Subcutaneous abdominal adipose tissue (tissue), 5 donors: ENCODE results near the gene JADE2.

Experiments used
- H3K27ac ChIP-seq: one replicate; pipeline ENCODE4 v1.7.0; 2013; ENCODE audit warnings: low read depth, mild to moderate bottlenecking, inconsistent platforms, low read length, moderate library complexity
- H3K27me3 ChIP-seq, 5 donors: one replicate each; pipeline ENCODE4 v1.7.0; 2013; ENCODE audit warnings: low read length in 5 of 5, inconsistent platforms in 1 of 5; ENCODE audit not compliant: control insufficient read depth in 5 of 5, insufficient read depth in 4 of 5
- H3K36me3 ChIP-seq, 5 donors: one replicate each; pipeline ENCODE4 v1.7.0; 2013; ENCODE audit warnings: low read length in 5 of 5; ENCODE audit not compliant: control insufficient read depth in 5 of 5, insufficient read depth in 5 of 5
- H3K4me1 ChIP-seq, 5 donors: one replicate each; pipeline ENCODE4 v1.7.0; 2013; ENCODE audit warnings: low read length in 5 of 5, mild to moderate bottlenecking in 3 of 5, moderate library complexity in 1 of 5; ENCODE audit not compliant: control insufficient read depth in 5 of 5, insufficient read depth in 5 of 5
- H3K4me3 ChIP-seq, 5 donors: one replicate each; pipeline ENCODE4 v1.7.0; 2013; ENCODE audit warnings: low read length in 5 of 5, low read depth in 1 of 5
- H3K9ac ChIP-seq, 5 donors: one replicate each; pipeline ENCODE4 v1.7.0; 2013; ENCODE audit warnings: low read length in 5 of 5, mild to moderate bottlenecking in 4 of 5, moderate library complexity in 3 of 5
- H3K9me3 ChIP-seq, 5 donors: one replicate each; pipeline ENCODE4 v1.7.0; 2013; ENCODE audit warnings: low read length in 5 of 5; ENCODE audit not compliant: control insufficient read depth in 5 of 5
- donor health status: healthy.
- donor health status: healthy.
- donor health status: healthy.
- donor health status: healthy.
- donor health status: healthy.

JADE2 gene

DNA sequence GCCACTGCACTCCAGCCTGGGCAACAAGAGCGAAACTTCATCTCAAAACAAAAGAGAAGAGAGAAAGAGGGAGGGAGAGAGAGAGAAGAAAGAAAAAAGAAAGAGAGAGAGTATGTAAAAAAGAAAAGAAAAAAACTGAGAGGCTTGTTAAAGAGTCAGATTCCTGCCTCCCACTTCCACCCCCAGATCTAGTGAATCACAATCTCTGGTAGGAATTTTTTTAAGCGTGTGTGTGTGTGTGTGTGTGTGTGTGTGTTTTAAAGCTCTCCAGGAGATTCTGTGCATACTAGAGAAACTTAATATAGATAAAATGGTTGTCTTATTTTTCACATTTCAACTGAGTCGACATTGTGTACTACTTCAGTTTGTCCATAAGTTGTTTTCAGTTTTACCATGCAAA is 75.1 kb downstream of the JADE2 start:
- Histone ChIP-seq H3K9ac (no peak overlapping the region), H3K4me1 (no peaks in the 10 kb centered on the region), H3K27ac (no peak overlapping the region), H3K4me3 (no peak overlapping the region), H3K9me3 (no peaks in the 10 kb centered on the region), H3K36me3 (peaks cover 9 to 23% (median 22%) of the 10 kb centered on the region in 5 donors), H3K27me3 (no peaks in the 10 kb centered on the region)

DNA sequence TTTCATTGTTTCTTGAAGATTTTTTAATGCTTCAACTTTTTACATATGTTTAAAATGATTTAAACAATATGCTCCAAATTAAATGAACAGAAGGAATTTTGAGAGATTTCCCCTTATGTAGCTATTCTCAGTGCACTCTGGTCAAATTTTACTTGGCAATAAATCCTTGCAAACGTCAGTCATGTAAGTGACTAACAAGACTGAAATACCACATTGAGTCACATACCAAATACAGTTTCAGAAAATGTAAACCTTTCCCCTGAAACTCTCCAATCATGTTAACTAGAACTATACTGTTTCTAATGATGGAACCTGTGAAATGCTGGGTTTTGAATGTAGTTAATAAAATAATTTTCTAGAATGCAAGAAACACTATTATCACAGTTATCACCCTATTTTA is 77.6 kb downstream of the JADE2 start:
- no peak overlapping the region for H3K27ac ChIP-seq
- peaks cover 27 to 44% (median 42%) of the 10 kb centered on the region in 5 donors for H3K36me3 ChIP-seq
- no peak overlapping the region for H3K4me3 ChIP-seq
- no peaks in the 10 kb centered on the region for H3K9me3 ChIP-seq
- no peaks in the 10 kb centered on the region for H3K27me3 ChIP-seq
- no peaks in the 10 kb centered on the region for H3K4me1 ChIP-seq
- no peak overlapping the region for H3K9ac ChIP-seq

GRCh38 chr5:134604908-134605307 is 79.4 kb downstream of the JADE2 start:
- Histone ChIP-seq H3K4me1 (peaks cover 0 to 5% (median 0%) of the 10 kb centered on the region in 5 donors), H3K36me3 (peaks cover 42 to 60% (median 57%) of the 10 kb centered on the region in 5 donors), H3K9me3 (no peaks in the 10 kb centered on the region), H3K27ac (no peak overlapping the region), H3K27me3 (no peaks in the 10 kb centered on the region), H3K4me3 (no peak overlapping the region), H3K9ac (no peak overlapping the region)

- Histone ChIP-seq H3K9ac (no peak overlapping the region), H3K36me3 (peaks cover 52 to 70% (median 65%) of the 10 kb centered on the region in 5 donors), H3K27me3 (no peaks in the 10 kb centered on the region), H3K4me1 (peaks cover 0 to 5% (median 0%) of the 10 kb centered on the region in 5 donors), H3K27ac (no peak overlapping the region), H3K9me3 (no peaks in the 10 kb centered on the region), H3K4me3 (no peak overlapping the region)
Observed at GRCh38 chr5:134606726-134607125, 81.3 kb downstream of the JADE2 start.

GRCh38 chr5:134608555-134608954 is 83.1 kb downstream of the JADE2 start:
- Histone ChIP-seq H3K36me3 (peaks cover 60 to 77% (median 67%) of the 10 kb centered on the region in 5 donors), H3K4me3 (no peak overlapping the region), H3K9me3 (no peaks in the 10 kb centered on the region), H3K4me1 (peaks cover 0 to 5% (median 0%) of the 10 kb centered on the region in 5 donors), H3K27me3 (no peaks in the 10 kb centered on the region), H3K27ac (no peak overlapping the region), H3K9ac (no peak overlapping the region)

- no peak overlapping the region for H3K9ac ChIP-seq
- no peak overlapping the region for H3K27ac ChIP-seq
- H3K4me1 ChIP-seq, result peaks cover 0 to 5% (median 0%) of the 10 kb centered on the region in 5 donors
- no peaks in the 10 kb centered on the region for H3K9me3 ChIP-seq
- H3K27me3 ChIP-seq, result no peaks in the 10 kb centered on the region
- H3K4me3 ChIP-seq, result no peak overlapping the region
- H3K36me3 ChIP-seq, result peaks cover 58 to 76% (median 66%) of the 10 kb centered on the region in 5 donors
Observed at GRCh38 chr5:134609232-134609851, 83.9 kb downstream of the JADE2 start.

DNA sequence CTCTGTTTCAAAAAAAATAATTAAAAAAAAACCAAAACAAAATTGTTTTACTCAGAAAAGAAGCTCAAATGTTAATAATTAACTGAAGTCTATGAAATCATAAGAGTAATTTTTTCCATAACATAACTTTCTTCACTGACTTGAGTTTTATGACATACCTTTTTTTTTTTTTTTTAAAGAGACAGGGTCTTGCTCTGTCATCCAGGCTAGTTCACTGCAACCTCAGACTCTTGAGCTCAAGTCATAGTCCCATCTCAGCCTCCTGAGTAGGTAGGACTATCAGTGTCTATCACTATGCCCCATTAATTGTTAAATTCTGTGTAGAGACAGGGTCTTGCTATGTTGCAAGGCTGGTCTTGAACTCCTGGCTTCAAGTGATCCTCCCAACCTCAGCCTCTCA is 85.3 kb downstream of the JADE2 start:
- Histone ChIP-seq H3K9ac (no peak overlapping the region), H3K4me3 (no peak overlapping the region), H3K36me3 (peaks cover 56 to 66% (median 60%) of the 10 kb centered on the region in 5 donors), H3K27me3 (no peaks in the 10 kb centered on the region), H3K27ac (no peak overlapping the region), H3K9me3 (no peaks in the 10 kb centered on the region), H3K4me1 (peaks cover 0 to 5% (median 0%) of the 10 kb centered on the region in 5 donors)

DNA sequence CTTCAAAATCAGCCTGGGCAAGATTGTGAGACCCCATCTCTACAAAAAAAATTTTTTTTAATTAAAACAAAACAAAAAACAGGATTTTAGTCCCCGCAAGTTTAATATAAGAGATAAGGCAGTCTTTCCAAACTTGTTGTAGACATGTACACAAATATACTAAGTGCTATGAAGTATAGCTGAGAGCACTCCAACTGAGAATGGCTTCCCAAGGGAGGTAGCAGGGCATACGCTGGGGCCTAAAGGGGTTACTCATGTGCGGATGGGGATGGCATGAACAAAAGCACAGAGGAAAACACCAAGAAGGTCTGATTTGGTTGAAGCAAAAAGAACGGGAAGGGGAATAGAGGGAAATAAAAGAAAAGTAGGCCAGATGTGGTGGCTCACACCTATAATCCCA is 86.0 kb downstream of the JADE2 start:
- no peaks in the 10 kb centered on the region for H3K9me3 ChIP-seq
- no peak overlapping the region for H3K9ac ChIP-seq
- no peaks in the 10 kb centered on the region for H3K27me3 ChIP-seq
- no peak overlapping the region for H3K27ac ChIP-seq
- H3K36me3 ChIP-seq, result peaks cover 49 to 60% (median 52%) of the 10 kb centered on the region in 5 donors
- peaks cover 0 to 5% (median 0%) of the 10 kb centered on the region in 5 donors for H3K4me1 ChIP-seq
- H3K4me3 ChIP-seq, result no peak overlapping the region

GRCh38 chr5:134614450-134615085 is 89.1 kb downstream of the JADE2 start:
- H3K4me1 ChIP-seq, result no peaks in the 10 kb centered on the region
- no peaks in the 10 kb centered on the region for H3K9me3 ChIP-seq
- H3K27ac ChIP-seq, result no peak overlapping the region
- peaks cover 27 to 55% (median 39%) of the 10 kb centered on the region in 5 donors for H3K36me3 ChIP-seq
- no peak overlapping the region for H3K9ac ChIP-seq
- no peaks in the 10 kb centered on the region for H3K27me3 ChIP-seq
- no peak overlapping the region for H3K4me3 ChIP-seq

GRCh38 chr5:134620634-134621033 is 95.2 kb downstream of the JADE2 start:
- H3K27ac ChIP-seq, result no peak overlapping the region
- no peak overlapping the region for H3K9ac ChIP-seq
- H3K36me3 ChIP-seq, result peaks cover 10 to 50% (median 35%) of the 10 kb centered on the region in 5 donors
- H3K27me3 ChIP-seq, result no peaks in the 10 kb centered on the region
- H3K4me1 ChIP-seq, result peaks cover 0 to under 1% (median 0%) of the 10 kb centered on the region in 5 donors
- H3K4me3 ChIP-seq, result no peak overlapping the region
- H3K9me3 ChIP-seq, result no peaks in the 10 kb centered on the region
